Thoracic aorta (tissue), 2 donors: ENCODE measurements around the gene SYP. TPM values are rescaled to one million over a fixed set of nuclear protein-coding genes. Genes with fewer than 3 reads are reported as not detected.

ENCODE experiments used
- ATAC-seq: fragments of 150-250 bp; one replicate; pipeline ENCODE4 v1.8.0; 2017; ENCODE audit warnings: low read depth; ENCODE audit not compliant: insufficient number of reproducible peaks, low FRiP score
- DNase-seq: peaks from one replicate; pipeline ENCODE4 v3.0.0-alpha.2; 2020; ENCODE audit warnings: low spot score
- H3K27ac ChIP-seq, 2 donors: fragments of 200-600 bp; sonication (generic); 1 replicate in 1 of 2; 2 replicates in 1 of 2; pipeline ENCODE4 v1.5.1; 2016; ENCODE audit warnings: mild to moderate bottlenecking in 2 of 2, moderate library complexity in 2 of 2
- H3K27me3 ChIP-seq: fragments of 200-600 bp; sonication (generic); replicated peaks from 2 replicates; pipeline ENCODE4 v1.6.0; 2016; ENCODE audit warnings: mild to moderate bottlenecking; ENCODE audit not compliant: insufficient read depth
- H3K36me3 ChIP-seq: fragments of 200-600 bp; sonication (generic); one replicate; pipeline ENCODE4 v1.5.1; 2016
- H3K4me1 ChIP-seq, 2 donors: fragments of 200-600 bp; sonication (generic); 1 replicate in 1 of 2; 2 replicates in 1 of 2; pipeline versions ENCODE4 v1.5.1 to v1.6.0; 2016; ENCODE audit warnings: low read depth in 2 of 2, mild to moderate bottlenecking in 1 of 2; ENCODE audit not compliant: control insufficient read depth in 1 of 2
- H3K4me3 ChIP-seq: fragments of 200-600 bp; sonication (generic); 2 replicates; pipeline ENCODE4 v1.5.1; 2016; ENCODE audit warnings: mild to moderate bottlenecking
- H3K9me3 ChIP-seq: fragments of 200-600 bp; sonication (generic); 2 replicates; pipeline ENCODE4 v1.5.1; 2016
- total RNA-seq, 2 donors: library from RNA; depleted of rRNA; stranded (reverse); fragments of >200 nt; gene quantifications; one replicate each; pipeline versions ENCODE4 v1.1.0 to v1.2.3, GENCODE V29; 2016
- TF ChIP-seq, protein P1 (sequence below): fragments of 200-600 bp; sonication (generic); IDR thresholded peaks from one replicate; pipeline ENCODE4 v1.5.1; 2019; ENCODE audit warnings: antibody characterized with exemption

SYP gene
- total RNA-seq, 2 donors from 2014 or later = 3.2 to 6.9 TPM

GRCh38 chrX:49246541-49246940 is 46.5 kb upstream of the SYP start:
- H3K4me1 ChIP-seq = no peaks in the 10 kb centered on the region
- no peak for ATAC-seq
- peaks cover 10% of the 10 kb centered on the region for H3K36me3 ChIP-seq

GRCh38 chrX:49244207-49244606 is 44.2 kb upstream of the SYP start:
- DNase-seq (no peak), ATAC-seq (no peak)
- Histone ChIP-seq H3K27me3 (no peaks in the 10 kb centered on the region), H3K36me3 (peaks cover 7% of the 10 kb centered on the region), H3K4me1 (no peaks in the 10 kb centered on the region), H3K9me3 (no peaks in the 10 kb centered on the region), H3K27ac (no peak overlapping the region), H3K4me3 (no peak overlapping the region)
- TF ChIP-seq, protein P1, sequence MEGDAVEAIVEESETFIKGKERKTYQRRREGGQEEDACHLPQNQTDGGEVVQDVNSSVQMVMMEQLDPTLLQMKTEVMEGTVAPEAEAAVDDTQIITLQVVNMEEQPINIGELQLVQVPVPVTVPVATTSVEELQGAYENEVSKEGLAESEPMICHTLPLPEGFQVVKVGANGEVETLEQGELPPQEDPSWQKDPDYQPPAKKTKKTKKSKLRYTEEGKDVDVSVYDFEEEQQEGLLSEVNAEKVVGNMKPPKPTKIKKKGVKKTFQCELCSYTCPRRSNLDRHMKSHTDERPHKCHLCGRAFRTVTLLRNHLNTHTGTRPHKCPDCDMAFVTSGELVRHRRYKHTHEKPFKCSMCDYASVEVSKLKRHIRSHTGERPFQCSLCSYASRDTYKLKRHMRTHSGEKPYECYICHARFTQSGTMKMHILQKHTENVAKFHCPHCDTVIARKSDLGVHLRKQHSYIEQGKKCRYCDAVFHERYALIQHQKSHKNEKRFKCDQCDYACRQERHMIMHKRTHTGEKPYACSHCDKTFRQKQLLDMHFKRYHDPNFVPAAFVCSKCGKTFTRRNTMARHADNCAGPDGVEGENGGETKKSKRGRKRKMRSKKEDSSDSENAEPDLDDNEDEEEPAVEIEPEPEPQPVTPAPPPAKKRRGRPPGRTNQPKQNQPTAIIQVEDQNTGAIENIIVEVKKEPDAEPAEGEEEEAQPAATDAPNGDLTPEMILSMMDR = no peak

More at GRCh38 chrX:49246541-49246940, 46.5 kb upstream of the SYP start:
- H3K4me3 ChIP-seq = no peak overlapping the region
- no peak overlapping the region for H3K27ac ChIP-seq
- no peak for DNase-seq
- H3K27me3 ChIP-seq = no peaks in the 10 kb centered on the region
- TF ChIP-seq, protein P1 = no peak
- no peaks in the 10 kb centered on the region for H3K9me3 ChIP-seq

- DNase-seq = no peak
- no peak for ATAC-seq
- TF ChIP-seq, protein P1 = no peak
These were observed 43.2 kb upstream of the SYP start for GRCh38 chrX:49243166-49243565.

DNA sequence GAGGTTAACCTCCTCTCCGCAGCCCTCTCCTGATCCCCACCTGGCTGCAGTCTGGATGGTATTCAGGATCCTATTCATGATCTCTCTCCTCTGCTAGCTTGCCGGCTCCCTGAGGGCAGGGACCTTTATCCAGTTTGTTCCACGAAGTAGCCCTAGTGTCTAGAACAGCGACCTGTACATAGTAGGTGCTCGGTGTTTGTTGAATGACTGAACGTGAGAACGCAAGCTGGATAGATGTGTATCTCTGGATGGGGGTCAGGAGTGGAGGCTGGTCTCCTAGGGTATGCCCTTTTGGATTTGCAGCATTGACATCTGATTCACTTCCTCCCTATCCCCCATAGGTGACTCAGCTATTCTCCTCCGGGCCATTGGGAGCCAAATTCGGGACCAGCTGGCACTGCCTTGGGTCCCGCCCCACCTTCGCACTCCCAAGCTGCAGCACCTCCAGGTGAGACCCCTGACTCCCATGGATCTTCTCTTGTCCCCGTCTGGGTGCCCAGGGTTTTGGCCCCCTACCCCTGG is 42.6 kb upstream of the SYP start:
- H3K4me3 ChIP-seq = no peak overlapping the region

More at GRCh38 chrX:49243166-49243565, 43.2 kb upstream of the SYP start:
- H3K4me3 ChIP-seq = no peak overlapping the region
- H3K27me3 ChIP-seq = no peaks in the 10 kb centered on the region
- H3K9me3 ChIP-seq = no peaks in the 10 kb centered on the region
- peaks cover 7% of the 10 kb centered on the region for H3K36me3 ChIP-seq
- H3K27ac ChIP-seq = no peak overlapping the region
- no peaks in the 10 kb centered on the region for H3K4me1 ChIP-seq

GRCh38 chrX:49238735-49239134 is 38.7 kb upstream of the SYP start:
- H3K27me3 ChIP-seq = no peaks in the 10 kb centered on the region
- H3K4me3 ChIP-seq = no peak overlapping the region
- ATAC-seq = no peak
- no peak overlapping the region for H3K27ac ChIP-seq
- H3K36me3 ChIP-seq = peaks cover 7% of the 10 kb centered on the region
- TF ChIP-seq, protein P1 = no peak
- H3K9me3 ChIP-seq = no peaks in the 10 kb centered on the region
- DNase-seq = no peak
- no peaks in the 10 kb centered on the region for H3K4me1 ChIP-seq

More for the DNA sequence above, 42.6 kb upstream of the SYP start:
- no peak for DNase-seq
- H3K27me3 ChIP-seq = no peaks in the 10 kb centered on the region
- no peaks in the 10 kb centered on the region for H3K9me3 ChIP-seq
- no peak overlapping the region for H3K27ac ChIP-seq
- peaks cover 7% of the 10 kb centered on the region for H3K36me3 ChIP-seq
- H3K4me1 ChIP-seq = no peaks in the 10 kb centered on the region
- TF ChIP-seq, protein P1 = no peak
- ATAC-seq = no peak
